Measurements from ENCODE around the gene WSB1.

The WSB1 gene

DNA sequence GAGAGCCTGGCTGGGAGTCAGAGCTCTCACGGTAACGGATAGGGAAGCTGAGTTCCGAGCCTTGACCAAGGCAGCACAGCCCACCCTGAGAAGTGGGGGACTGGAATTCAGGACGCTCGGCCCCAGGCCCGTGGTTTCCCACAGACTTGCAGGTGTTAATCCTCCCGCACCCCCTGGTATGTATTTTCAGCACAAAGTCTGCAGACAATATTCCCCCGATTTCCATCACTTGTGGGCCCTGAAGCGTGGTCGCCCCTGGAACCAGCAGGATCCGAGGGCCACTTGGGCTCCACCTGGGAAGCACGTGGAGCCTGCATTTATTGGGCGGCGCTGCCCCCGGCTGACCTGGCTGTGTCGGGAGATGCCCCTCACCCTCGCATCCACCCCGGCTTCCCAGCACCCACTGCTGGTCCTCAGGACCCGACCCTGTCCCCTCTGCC is 60.2 kb downstream of the WSB1 start:
- in situ Hi-C loops (cut with HindIII; ENCODE audit: low pct_ligation_motif_present, low sequenced_read_pairs), result no loop called here
- peak overlapping the region; percentile 73 for H3K27ac ChIP-seq
- no peaks in the 10 kb centered on the region for H3K27me3 ChIP-seq (replicated peaks)
- TF ChIP-seq, protein P1, sequence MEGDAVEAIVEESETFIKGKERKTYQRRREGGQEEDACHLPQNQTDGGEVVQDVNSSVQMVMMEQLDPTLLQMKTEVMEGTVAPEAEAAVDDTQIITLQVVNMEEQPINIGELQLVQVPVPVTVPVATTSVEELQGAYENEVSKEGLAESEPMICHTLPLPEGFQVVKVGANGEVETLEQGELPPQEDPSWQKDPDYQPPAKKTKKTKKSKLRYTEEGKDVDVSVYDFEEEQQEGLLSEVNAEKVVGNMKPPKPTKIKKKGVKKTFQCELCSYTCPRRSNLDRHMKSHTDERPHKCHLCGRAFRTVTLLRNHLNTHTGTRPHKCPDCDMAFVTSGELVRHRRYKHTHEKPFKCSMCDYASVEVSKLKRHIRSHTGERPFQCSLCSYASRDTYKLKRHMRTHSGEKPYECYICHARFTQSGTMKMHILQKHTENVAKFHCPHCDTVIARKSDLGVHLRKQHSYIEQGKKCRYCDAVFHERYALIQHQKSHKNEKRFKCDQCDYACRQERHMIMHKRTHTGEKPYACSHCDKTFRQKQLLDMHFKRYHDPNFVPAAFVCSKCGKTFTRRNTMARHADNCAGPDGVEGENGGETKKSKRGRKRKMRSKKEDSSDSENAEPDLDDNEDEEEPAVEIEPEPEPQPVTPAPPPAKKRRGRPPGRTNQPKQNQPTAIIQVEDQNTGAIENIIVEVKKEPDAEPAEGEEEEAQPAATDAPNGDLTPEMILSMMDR (IDR thresholded peaks at IDR 0.05; ENCODE audit: low read depth, low read length, missing control alignments), result no peak
- DNase-seq, result no peak
- no peaks in the 10 kb centered on the region for H3K36me3 ChIP-seq (replicated peaks)
- peak overlapping the region; percentile 51 for H3K4me3 ChIP-seq (ENCODE audit: low read depth, low read length)

DNA sequence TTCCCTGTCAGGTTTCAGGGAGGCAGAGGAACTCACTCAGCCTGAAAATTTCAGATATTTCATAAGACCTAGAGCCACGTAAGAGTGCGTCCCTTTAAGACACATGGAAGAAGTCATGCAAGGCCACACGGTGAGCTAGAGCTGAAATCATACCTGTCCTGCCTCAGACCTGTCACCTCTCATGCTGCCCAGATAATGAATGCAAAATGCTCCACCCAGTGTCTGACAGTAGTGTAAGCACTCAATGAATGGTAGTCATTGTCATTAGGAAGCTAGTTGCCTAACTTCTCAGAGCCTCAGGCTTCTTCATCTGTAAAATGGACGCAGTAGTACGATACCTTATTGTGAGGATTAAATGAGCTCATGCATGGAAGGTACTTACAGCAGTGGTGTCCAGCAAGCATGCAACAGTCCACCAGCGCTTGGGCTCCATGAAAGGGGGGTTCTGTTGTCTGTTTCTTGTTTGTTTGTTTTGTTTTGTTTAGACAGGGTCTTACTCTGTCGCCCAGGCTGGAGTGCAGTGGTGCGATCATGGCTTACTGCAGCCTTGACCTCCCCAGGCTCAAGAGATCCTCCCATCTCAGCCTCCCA is 60.7 kb downstream of the WSB1 start:
- in situ Hi-C loops (cut with HindIII; ENCODE audit: low pct_ligation_motif_present, low sequenced_read_pairs), result no loop called here
- TF ChIP-seq, protein P1 (IDR thresholded peaks at IDR 0.05; ENCODE audit: low read depth, low read length, missing control alignments), result peak; percentile 2
- Histone ChIP-seq H3K27ac (peak overlapping the region; percentile 73), H3K27me3 (replicated peaks) (no peaks in the 10 kb centered on the region), H3K4me3 (ENCODE audit: low read depth, low read length) (peak overlapping the region; percentile 51), H3K36me3 (replicated peaks) (no peaks in the 10 kb centered on the region)
- DNase-seq, result no peak

DNA sequence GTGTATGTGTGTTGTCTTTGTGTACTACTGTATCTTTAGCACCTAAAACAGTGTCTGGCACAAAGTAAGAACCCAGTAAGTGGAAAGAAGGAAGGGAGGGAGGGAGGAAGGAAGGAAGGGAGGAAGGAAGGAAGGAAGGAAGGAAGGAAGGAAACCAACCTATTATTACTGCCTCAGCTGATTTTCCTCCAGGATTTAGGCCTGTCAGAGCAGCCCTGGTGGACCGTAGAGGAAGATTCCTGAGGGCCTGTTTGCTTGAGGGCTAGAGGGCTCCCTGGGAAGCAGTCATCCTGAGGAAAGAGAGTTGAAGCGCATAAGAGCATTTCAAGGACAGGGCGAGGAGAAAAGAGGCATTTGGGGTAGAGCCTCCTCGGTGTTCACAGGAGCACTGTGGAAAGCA is 61.5 kb downstream of the WSB1 start:
- in situ Hi-C loops (cut with HindIII; ENCODE audit: low pct_ligation_motif_present, low sequenced_read_pairs), result no loop called here
- H3K27me3 ChIP-seq (replicated peaks), result no peaks in the 10 kb centered on the region
- H3K27ac ChIP-seq, result no peak overlapping the region
- DNase-seq, result no peak
- no peak overlapping the region for H3K4me3 ChIP-seq (ENCODE audit: low read depth, low read length)
- H3K36me3 ChIP-seq (replicated peaks), result no peaks in the 10 kb centered on the region
- TF ChIP-seq, protein P1 (IDR thresholded peaks at IDR 0.05; ENCODE audit: low read depth, low read length, missing control alignments), result no peak

DNA sequence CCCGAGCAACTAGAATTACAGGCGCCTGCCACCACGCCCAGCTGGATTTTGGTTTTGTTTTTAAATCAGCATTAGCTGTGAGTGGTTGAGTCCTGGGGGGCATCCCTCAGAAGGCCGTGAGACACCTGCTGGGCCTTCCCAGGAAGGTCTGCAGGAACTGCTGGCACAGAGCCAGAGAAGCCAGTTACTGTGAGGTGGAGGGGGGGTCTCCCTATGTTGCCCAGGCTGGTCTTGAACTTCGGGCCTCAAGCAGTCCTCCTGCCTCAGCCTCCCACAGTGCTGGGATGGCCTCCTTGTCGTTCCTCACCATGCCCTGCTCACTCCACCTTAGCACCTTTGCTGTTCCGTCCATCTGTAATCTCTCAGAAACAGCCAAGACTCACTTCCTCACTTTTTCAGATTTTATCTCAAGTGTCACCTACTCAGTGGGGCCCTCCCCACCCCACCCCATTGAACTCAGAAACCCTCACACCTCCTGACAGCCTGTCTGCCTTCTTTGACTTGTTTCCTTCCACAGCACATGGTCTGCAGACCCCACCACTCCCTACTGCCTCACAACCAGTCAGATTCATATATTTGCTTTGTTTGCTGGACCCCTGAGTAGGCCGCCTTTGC is 62.3 kb downstream of the WSB1 start:
- Histone ChIP-seq H3K4me3 (ENCODE audit: low read depth, low read length) (no peak overlapping the region), H3K27me3 (replicated peaks) (no peaks in the 10 kb centered on the region), H3K36me3 (replicated peaks) (no peaks in the 10 kb centered on the region), H3K27ac (no peak overlapping the region)
- in situ Hi-C loops (cut with HindIII; ENCODE audit: low pct_ligation_motif_present, low sequenced_read_pairs), result no loop called here
- DNase-seq, result no peak
- TF ChIP-seq, protein P1 (IDR thresholded peaks at IDR 0.05; ENCODE audit: low read depth, low read length, missing control alignments), result no peak

DNA sequence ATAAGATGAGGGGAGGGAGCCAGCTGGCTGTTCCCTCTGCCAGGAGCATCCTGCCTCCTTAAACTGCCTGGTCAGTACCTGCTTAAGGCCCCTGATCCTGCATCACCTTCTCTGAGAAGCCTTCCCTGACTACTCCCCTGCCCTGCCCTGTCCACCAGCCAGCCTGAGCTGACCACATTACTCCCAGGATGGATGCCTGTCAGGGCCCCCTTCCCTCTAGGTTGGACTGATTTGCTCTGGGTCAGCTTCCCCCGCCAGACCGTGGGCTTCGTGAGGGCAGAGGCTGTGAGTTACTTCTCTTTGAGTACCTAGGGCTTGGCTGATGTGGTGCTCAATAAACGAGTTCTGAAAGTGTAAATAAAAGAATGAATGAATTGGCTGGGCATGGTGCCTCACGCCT is 63.3 kb downstream of the WSB1 start:
- Histone ChIP-seq H3K36me3 (replicated peaks) (no peaks in the 10 kb centered on the region), H3K4me3 (ENCODE audit: low read depth, low read length) (no peak overlapping the region), H3K27ac (no peak overlapping the region), H3K27me3 (replicated peaks) (no peaks in the 10 kb centered on the region)
- DNase-seq, result no peak
- TF ChIP-seq, protein P1 (IDR thresholded peaks at IDR 0.05; ENCODE audit: low read depth, low read length, missing control alignments), result no peak
- in situ Hi-C loops (cut with HindIII; ENCODE audit: low pct_ligation_motif_present, low sequenced_read_pairs), result no loop called here

DNA sequence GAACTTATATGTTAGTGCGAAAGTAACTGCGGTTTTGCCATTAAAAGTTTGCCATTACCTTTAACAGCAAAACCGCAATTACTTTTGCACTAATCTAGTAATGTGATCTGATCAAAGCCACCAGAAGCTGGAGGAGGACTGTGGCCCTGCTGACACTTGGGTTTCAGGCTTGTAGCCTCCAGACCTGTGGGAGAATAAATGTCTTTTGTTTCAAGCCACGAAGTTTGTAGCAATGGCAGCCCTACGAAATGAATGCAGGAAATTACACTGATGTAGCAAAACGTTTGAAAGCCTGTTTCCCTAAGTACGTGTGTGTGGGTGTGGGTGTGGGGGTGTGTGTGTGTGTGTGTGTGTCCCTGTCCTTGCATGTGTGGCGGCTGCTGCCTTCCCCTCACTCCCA is 66.6 kb downstream of the WSB1 start:
- no peak overlapping the region for H3K4me3 ChIP-seq (ENCODE audit: low read depth, low read length)
- no peaks in the 10 kb centered on the region for H3K36me3 ChIP-seq (replicated peaks)
- H3K27me3 ChIP-seq (replicated peaks), result no peaks in the 10 kb centered on the region
- H3K27ac ChIP-seq, result no peak overlapping the region
- no peak for DNase-seq
- in situ Hi-C loops (cut with HindIII; ENCODE audit: low pct_ligation_motif_present, low sequenced_read_pairs), result no loop called here
- TF ChIP-seq, protein P1 (IDR thresholded peaks at IDR 0.05; ENCODE audit: low read depth, low read length, missing control alignments), result no peak
